Measurements from ENCODE around the gene PGM2L1.
"Not testable (repeated sequence)": the region's sequence is repeated elsewhere in the genome, so short reads cannot be mapped to it uniquely, and the experiment has no call there.

The PGM2L1 gene

GRCh38 chr11:74398244-74399159 is at the start of gene PGM2L1:
Gene PGM2L1 (minus strand): TSS chr11:74398433. CDS start chr11:74398161, 272 bp downstream.
- peak; percentile 83 for DNase-seq (ENCODE audit: low read depth)

GRCh38 chr11:74447720-74448119 is 49.5 kb upstream of the PGM2L1 start:
- no peak for DNase-seq (ENCODE audit: low read depth)

- DNase-seq (ENCODE audit: low read depth) = no peak
Measured at GRCh38 chr11:74446532-74446938, 48.3 kb upstream of the PGM2L1 start.

- DNase-seq (ENCODE audit: low read depth) = no peak
Measured at GRCh38 chr11:74444173-74444826, 46.1 kb upstream of the PGM2L1 start.

- DNase-seq (ENCODE audit: low read depth) = no peak
Measured at GRCh38 chr11:74443071-74443864, 45.0 kb upstream of the PGM2L1 start.

- DNase-seq (ENCODE audit: low read depth) = no peak
Measured at GRCh38 chr11:74442636-74443035, 44.4 kb upstream of the PGM2L1 start.

- DNase-seq (ENCODE audit: low read depth) = no peak
Measured at GRCh38 chr11:74438681-74439080, 40.4 kb upstream of the PGM2L1 start.

GRCh38 chr11:74437441-74438042 is 39.3 kb upstream of the PGM2L1 start:
- DNase-seq (ENCODE audit: low read depth) = no peak

GRCh38 chr11:74434528-74434927 is 36.3 kb upstream of the PGM2L1 start:
- DNase-seq (ENCODE audit: low read depth) = no peak

GRCh38 chr11:74429205-74429604 is 31.0 kb upstream of the PGM2L1 start:
- DNase-seq (ENCODE audit: low read depth) = no peak

- DNase-seq (ENCODE audit: low read depth) = no peak
Measured at GRCh38 chr11:74427384-74427886, 29.2 kb upstream of the PGM2L1 start.

- no peak for DNase-seq (ENCODE audit: low read depth)
Measured at GRCh38 chr11:74425100-74425499, 26.9 kb upstream of the PGM2L1 start.

- no peak for DNase-seq (ENCODE audit: low read depth)
Measured at GRCh38 chr11:74418509-74418895, 20.3 kb upstream of the PGM2L1 start.

GRCh38 chr11:74417860-74418508 is 19.8 kb upstream of the PGM2L1 start:
- no peak for DNase-seq (ENCODE audit: low read depth)

- DNase-seq (ENCODE audit: low read depth) = no peak
Measured at GRCh38 chr11:74417379-74417804, 19.2 kb upstream of the PGM2L1 start.

GRCh38 chr11:74416974-74417373 is 18.7 kb upstream of the PGM2L1 start:
- not testable (repeated sequence) for DNase-seq (ENCODE audit: low read depth)

- no peak for DNase-seq (ENCODE audit: low read depth)
Measured at GRCh38 chr11:74412733-74413359, 14.6 kb upstream of the PGM2L1 start.

GRCh38 chr11:74412321-74412720 is 14.1 kb upstream of the PGM2L1 start:
- no peak for DNase-seq (ENCODE audit: low read depth)

- DNase-seq (ENCODE audit: low read depth) = no peak
Measured at GRCh38 chr11:74409633-74410032, 11.4 kb upstream of the PGM2L1 start.

- DNase-seq (ENCODE audit: low read depth) = no peak
Measured at GRCh38 chr11:74403607-74404321, 5.5 kb upstream of the PGM2L1 start.
